HG03159 (cell line): ENCODE results near the gene GGTLC2.
"Not testable (repeated sequence)": the region's sequence is repeated elsewhere in the genome, so short reads cannot be mapped to it uniquely, and the experiment has no call there.

Experiments used
- ATAC-seq: cut with Tn5 transposase; IDR thresholded peaks from one replicate; pipeline ENCODE4 v1.9.1; 2021; ENCODE audit warnings: mild to moderate bottlenecking, moderate library complexity; ENCODE audit not compliant: unreplicated experiment

The GGTLC2 gene

DNA sequence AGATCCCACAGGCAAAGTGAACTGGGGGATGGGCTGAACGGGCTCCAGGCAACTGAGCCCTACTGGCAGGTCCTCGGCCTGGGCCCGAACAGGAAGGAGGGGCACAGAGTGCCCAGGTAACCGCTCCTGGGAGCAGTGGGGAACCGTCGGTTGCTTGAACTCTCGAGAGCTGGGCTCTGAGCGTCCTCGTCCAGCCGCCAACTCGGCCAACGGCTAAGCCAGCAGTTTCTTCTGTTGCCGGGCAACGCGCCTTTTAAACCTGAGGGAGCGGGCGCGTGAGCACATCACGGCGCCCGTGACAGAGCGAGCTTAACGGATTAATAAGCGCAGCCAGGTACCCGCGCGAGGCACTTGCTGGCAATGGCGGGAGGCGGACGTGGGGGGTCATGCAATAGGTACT, at the start of gene GGTLC2:
TSS of gene GGTLC2 (plus strand) at position 301 of the 400 bp plus-strand sequence. CDS start 1,732 bp downstream, outside the sequence.
- ATAC-seq = not testable (repeated sequence)

DNA sequence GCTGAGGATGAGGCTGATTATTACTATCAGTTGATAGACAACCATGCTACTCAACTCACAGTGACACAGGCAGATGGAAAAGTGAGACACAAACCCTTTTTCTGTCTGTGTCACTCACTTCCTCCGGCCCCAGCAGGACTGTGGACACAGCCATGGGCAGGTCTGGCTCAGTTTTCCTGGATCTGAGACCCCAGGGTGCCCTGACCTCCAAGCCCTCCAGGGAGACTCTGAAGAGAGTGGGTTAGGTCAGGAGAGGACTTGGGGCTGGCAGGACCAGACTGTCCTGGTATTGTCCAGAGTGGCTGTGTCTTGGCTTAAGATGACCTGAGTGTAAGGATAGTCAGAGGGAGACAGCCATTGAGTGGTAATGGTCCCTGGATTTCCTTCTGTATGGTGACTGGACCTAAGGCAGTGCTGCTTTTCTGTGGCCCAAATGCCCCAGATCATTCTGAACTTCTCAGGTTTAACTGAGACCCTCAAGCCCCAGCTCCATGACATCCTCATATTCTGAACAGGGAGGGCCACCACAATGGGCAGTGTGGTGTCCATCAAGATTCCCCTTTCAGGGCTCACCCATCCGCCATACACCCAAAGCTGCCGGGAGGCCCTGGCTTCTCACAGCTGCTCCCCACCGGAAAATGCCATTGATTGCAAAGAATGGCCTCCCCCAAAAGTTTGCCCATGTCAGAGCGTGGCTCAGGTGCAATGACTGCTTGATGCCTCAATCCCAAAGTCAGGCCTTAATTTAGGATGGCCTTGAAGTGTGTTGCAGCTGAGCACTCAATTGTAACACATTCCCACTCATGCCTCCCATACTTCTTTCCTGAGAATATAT, 49.2 kb upstream of the GGTLC2 start:
- no peak for ATAC-seq

GRCh38 chr22:22598144-22598543, 46.3 kb upstream of the GGTLC2 start:
- no peak for ATAC-seq

DNA sequence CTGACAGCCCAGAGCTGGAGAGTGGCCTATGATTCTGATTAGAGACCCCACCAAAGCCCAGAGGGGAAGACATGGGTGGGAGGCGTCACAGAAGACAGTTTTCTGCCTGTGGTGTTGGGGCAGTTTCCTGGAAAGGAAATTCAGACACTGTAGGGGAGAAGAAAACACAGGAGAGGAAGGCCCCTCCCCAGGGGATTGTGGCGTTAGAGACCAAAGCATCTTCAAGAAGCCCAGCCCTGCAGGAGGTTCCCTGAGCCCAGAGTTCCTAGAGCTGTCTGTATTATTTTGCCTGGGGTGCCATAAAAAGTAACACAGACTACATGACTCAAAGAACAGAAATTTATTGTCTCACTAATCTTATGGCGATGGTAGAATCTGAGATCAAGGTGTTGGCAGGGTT, 45.2 kb upstream of the GGTLC2 start:
- no peak for ATAC-seq

- ATAC-seq = no peak
Measured at GRCh38 chr22:22600531-22601261, 43.7 kb upstream of the GGTLC2 start.

- no peak for ATAC-seq
Measured at GRCh38 chr22:22603470-22603947, 40.9 kb upstream of the GGTLC2 start.

GRCh38 chr22:22604326-22605073, 39.9 kb upstream of the GGTLC2 start:
- no peak for ATAC-seq

GRCh38 chr22:22605074-22605404, 39.4 kb upstream of the GGTLC2 start:
- no peak for ATAC-seq

GRCh38 chr22:22608022-22608421, 36.4 kb upstream of the GGTLC2 start:
- ATAC-seq = not testable (repeated sequence)

- no peak for ATAC-seq
Measured at GRCh38 chr22:22609291-22609690, 35.1 kb upstream of the GGTLC2 start.

DNA sequence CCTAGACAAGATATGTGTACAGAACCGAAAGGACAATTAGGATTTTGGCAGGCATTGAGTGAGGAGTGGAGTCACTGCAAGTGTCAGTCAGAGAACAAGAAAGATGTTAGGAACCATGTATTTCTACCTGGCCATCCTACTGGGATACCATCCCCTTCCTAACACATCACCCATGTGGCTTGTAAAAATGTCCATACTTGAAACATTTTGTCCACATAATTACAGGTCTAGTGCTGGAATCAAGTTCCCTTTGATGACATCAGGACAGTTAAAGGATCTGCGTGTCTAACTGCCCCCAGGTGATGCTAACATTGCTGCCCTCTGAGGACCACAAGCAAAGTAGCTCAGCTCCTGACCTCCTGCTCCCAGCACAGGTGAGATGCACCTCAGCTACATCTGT, 31.9 kb upstream of the GGTLC2 start:
- no peak for ATAC-seq

GRCh38 chr22:22614065-22614464, 30.3 kb upstream of the GGTLC2 start:
- ATAC-seq = no peak

DNA sequence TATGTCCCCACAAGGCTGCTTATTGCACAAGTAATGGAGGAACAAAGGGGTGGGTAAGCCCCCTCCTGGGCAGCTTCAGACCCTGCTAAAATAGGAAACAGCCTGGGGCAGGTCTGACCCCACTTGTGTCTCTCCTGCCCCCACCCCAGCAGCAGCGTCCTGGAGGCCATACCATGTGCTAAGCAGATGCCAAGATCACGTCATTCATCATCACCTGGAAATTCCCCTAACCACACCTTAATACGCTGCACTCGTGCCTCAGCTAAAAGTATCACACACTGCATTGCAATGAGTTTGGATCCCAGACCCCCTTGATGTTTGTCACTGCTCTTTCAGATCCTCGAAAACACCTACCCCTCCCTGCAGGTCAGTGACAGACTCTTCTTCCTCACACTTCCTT, 27.8 kb upstream of the GGTLC2 start:
- ATAC-seq = no peak

- ATAC-seq = no peak
Measured at GRCh38 chr22:22618448-22618847, 26.0 kb upstream of the GGTLC2 start.

DNA sequence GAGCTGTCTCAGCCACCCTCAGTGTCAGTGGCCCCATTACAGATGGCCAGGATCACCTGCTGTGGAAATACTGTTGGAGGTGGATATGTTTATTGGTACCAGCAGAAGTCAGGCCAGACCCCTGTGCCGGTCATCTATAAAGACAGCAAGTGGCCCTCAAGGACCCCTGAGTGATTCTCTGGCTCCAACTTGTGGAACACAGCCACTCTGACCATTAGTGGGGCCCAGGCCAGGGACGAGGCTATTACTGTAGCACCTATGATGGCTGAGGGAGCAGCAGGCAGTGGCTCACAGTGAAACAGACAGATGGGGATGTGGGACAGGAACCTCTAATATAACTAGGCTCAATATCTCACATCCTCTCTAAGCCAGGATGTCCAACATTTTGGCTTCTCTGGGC, 25.5 kb upstream of the GGTLC2 start:
- no peak for ATAC-seq

DNA sequence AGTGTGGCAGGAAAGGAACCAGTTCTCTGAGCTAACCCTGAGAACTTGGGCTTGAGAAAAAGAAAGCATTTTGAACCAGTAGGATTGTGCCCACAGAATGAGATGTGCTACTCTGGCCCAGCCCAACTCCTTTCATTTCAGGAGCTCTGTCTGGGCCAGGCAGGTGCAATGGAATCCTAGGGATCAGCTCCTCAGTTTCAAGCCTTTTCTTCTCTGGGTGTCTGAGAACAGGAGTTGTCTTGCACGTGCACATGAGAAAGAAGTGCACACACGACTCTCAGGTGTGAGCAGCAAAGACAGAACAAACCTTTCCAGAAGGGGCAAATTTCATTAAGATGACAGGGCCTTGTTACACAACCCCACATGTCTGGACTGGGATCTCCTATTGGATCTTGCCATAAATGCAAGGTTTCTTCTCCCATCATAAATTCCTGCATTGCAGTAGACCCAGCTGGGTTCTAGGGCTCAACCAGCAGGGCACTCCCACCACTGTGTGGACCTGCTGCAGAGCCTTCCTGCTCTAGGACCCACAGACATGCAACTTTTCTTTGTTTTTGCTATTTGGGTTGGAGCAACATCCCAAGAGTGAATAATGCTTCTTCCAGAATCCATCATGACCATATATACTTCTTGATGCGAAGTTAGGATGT, 24.5 kb upstream of the GGTLC2 start:
- no peak for ATAC-seq

GRCh38 chr22:22628546-22629495, 15.6 kb upstream of the GGTLC2 start:
- not testable (repeated sequence) for ATAC-seq

- ATAC-seq = not testable (repeated sequence)
Measured at GRCh38 chr22:22631223-22631652, 13.2 kb upstream of the GGTLC2 start.

DNA sequence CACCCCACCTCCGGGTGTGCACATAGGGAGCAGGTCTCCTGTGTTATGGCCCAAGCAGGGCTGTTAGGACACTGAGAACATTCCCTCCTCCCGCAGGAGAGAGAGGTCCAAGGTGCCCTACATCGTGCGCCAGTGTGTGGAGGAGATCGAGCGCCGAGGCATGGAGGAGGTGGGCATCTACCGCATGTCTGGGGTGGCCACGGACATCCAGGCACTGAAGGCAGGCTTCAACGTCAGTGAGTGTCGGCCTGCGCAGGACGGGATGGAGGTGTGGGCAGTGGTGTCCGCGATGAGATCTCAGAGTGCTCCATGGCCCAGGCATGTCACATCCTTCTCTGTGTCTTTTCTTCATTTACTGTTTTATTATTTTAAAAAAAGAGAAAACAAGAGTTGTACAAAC, 12.2 kb upstream of the GGTLC2 start:
- not testable (repeated sequence) for ATAC-seq

DNA sequence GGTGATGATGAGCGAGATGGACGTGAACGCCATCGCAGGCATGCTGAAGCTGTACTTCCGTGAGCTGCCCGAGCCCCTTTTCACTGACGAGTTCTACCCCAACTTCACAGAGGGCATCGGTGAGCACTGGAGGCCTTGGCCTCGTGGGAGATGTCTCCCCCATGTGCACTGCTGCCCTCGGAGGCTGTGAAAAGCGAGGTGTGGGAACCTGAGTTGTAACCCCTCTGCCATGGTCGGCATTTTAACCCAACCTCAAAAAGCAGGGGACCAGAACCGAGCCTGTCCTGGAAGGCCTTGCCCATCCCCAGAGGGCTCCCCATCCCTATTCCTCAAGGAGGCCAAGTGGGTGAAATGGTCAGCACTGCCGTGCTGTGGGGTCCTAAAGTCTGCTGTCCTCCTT, 10.9 kb upstream of the GGTLC2 start:
- ATAC-seq = not testable (repeated sequence)
